Stomach (tissue), 4 donors: ENCODE data around the gene ITSN2.

Source experiments
- EP300 ChIP-seq: sonication (generic); formaldehyde crosslinking; IDR thresholded peaks from one replicate; pipeline ENCODE4 v1.6.1; 2017; ENCODE audit warnings: antibody characterized with exemption
- POLR2A ChIP-seq, 4 donors: fragments of 450-650 bp; IDR thresholded peaks; one replicate each; pipeline ENCODE4 v1.6.1; 2016; ENCODE audit warnings: antibody characterized with exemption in 4 of 4, control low read depth in 2 of 4, mild to moderate bottlenecking in 1 of 4, moderate library complexity in 1 of 4
- TF ChIP-seq, protein P1 (sequence below), 7 experiments: fragments of 450-650 bp in 4 of 7; fragments of 200-600 bp in 3 of 7; sonication (generic) in 3 of 7; IDR thresholded peaks; one replicate each; pipeline ENCODE4 v1.5.1; 2016 to 2019; ENCODE audit warnings: antibody characterized with exemption in 7 of 7, control low read depth in 2 of 7, mild to moderate bottlenecking in 1 of 7

DNA sequence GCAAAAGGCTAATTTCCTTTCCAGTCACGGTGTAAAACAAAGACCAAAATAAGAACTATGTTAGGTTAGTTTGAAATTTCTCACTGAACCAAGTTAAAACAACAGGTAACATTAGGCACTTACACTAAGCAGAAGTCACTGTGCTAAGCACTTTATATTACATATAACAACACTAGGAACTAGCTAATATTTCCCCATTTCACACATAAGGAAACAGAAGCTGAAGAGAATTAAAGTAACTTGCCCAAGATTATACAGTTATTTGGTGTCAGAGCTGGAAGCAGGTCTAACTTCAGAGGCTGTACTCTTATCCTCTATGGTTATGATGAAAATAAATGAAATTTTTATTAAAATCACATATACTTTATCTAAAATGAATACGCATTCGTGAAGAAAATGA lies 5.9 kb downstream of the ITSN2 start:
- TF ChIP-seq, protein P1, sequence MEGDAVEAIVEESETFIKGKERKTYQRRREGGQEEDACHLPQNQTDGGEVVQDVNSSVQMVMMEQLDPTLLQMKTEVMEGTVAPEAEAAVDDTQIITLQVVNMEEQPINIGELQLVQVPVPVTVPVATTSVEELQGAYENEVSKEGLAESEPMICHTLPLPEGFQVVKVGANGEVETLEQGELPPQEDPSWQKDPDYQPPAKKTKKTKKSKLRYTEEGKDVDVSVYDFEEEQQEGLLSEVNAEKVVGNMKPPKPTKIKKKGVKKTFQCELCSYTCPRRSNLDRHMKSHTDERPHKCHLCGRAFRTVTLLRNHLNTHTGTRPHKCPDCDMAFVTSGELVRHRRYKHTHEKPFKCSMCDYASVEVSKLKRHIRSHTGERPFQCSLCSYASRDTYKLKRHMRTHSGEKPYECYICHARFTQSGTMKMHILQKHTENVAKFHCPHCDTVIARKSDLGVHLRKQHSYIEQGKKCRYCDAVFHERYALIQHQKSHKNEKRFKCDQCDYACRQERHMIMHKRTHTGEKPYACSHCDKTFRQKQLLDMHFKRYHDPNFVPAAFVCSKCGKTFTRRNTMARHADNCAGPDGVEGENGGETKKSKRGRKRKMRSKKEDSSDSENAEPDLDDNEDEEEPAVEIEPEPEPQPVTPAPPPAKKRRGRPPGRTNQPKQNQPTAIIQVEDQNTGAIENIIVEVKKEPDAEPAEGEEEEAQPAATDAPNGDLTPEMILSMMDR (IDR thresholded peaks at IDR 0.05): no peak
- no peak for TF ChIP-seq POLR2A (IDR thresholded peaks at IDR 0.05)
- no peak for TF ChIP-seq EP300
